Chondrocyte (in vitro differentiated cells): ENCODE measurements around the gene LCNL1. TPM values are rescaled to one million over a fixed set of nuclear protein-coding genes. Genes with fewer than 3 reads are reported as not detected.

ENCODE experiments used
- DNase-seq: peaks from one replicate; pipeline ENCODE4 v3.0.0; 2021; ENCODE audit warnings: mixed read lengths, low spot score
- H3K27ac Mint-ChIP-seq: one replicate; pipeline ENCODE4 v1.8.0; 2021; ENCODE audit warnings: mild to moderate bottlenecking, moderate library complexity, mixed read lengths; ENCODE audit not compliant: unreplicated experiment
- H3K27me3 Mint-ChIP-seq: 2 replicates; pipeline ENCODE4 v1.8.0; 2021; ENCODE audit warnings: low read depth, mixed read lengths
- H3K36me3 Mint-ChIP-seq: 2 replicates; pipeline ENCODE4 v1.8.0; 2021; ENCODE audit warnings: low read depth, mixed read lengths
- H3K4me1 Mint-ChIP-seq: 2 replicates; pipeline ENCODE4 v1.8.0; 2021; ENCODE audit warnings: low read depth, mild to moderate bottlenecking, mixed read lengths
- H3K4me3 Mint-ChIP-seq: one replicate; pipeline ENCODE4 v1.8.0; 2021; ENCODE audit warnings: mild to moderate bottlenecking, moderate library complexity, mixed read lengths; ENCODE audit not compliant: unreplicated experiment
- H3K9me3 Mint-ChIP-seq: 2 replicates; pipeline ENCODE4 v1.8.0; 2021; ENCODE audit warnings: low read depth, mixed read lengths
- total RNA-seq: library from RNA; stranded (reverse); gene quantifications from 3 replicates; pipeline ENCODE4 v1.2.1, GENCODE V29; 2021
- TF ChIP-seq, protein P1 (sequence below): fragments of 200-600 bp; sonication (generic); IDR thresholded peaks from 2 replicates; pipeline ENCODE4 v1.5.0; 2021; ENCODE audit warnings: antibody characterized with exemption, mild to moderate bottlenecking, moderate library complexity

Gene LCNL1
- total RNA-seq, 1 donor from 2014 or later = 5.2 TPM

DNA sequence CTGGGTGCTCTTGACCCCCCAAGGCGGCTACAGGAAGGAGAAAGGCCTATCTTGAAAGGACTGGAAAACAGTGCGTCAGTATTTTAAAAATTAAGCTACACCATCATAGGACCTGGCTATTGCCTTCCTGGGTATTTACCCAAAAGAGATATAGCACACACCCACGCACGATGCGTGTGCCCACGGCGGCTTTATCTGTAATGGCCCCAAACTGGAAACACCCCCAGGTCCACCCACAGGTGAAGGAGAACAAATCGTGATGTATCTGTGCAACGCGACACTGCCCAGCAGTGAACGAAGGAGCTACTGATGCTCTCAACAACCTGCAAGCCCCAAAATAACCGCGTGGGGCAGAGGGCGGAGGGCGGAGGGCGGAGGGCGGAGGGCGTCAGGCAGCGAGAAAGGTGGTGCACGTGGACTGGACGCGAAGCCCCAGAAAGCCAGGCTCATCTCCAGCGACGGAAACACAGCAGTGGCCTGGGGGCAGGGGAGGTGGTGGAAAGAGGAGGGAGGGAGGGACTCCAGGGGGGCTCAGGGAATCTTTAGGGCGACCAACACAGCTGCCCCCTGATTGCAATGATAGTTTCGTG lies 17.9 kb upstream of the LCNL1 start:
- Mint-ChIP-seq H3K4me3 (no peak overlapping the region), H3K9me3 (no peaks in the 10 kb centered on the region), H3K4me1 (peaks cover 4% of the 10 kb centered on the region), H3K36me3 (no peaks in the 10 kb centered on the region), H3K27ac (no peak overlapping the region), H3K27me3 (peaks cover 3% of the 10 kb centered on the region)
- TF ChIP-seq, protein P1, sequence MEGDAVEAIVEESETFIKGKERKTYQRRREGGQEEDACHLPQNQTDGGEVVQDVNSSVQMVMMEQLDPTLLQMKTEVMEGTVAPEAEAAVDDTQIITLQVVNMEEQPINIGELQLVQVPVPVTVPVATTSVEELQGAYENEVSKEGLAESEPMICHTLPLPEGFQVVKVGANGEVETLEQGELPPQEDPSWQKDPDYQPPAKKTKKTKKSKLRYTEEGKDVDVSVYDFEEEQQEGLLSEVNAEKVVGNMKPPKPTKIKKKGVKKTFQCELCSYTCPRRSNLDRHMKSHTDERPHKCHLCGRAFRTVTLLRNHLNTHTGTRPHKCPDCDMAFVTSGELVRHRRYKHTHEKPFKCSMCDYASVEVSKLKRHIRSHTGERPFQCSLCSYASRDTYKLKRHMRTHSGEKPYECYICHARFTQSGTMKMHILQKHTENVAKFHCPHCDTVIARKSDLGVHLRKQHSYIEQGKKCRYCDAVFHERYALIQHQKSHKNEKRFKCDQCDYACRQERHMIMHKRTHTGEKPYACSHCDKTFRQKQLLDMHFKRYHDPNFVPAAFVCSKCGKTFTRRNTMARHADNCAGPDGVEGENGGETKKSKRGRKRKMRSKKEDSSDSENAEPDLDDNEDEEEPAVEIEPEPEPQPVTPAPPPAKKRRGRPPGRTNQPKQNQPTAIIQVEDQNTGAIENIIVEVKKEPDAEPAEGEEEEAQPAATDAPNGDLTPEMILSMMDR = no peak
- no peak for DNase-seq

DNA sequence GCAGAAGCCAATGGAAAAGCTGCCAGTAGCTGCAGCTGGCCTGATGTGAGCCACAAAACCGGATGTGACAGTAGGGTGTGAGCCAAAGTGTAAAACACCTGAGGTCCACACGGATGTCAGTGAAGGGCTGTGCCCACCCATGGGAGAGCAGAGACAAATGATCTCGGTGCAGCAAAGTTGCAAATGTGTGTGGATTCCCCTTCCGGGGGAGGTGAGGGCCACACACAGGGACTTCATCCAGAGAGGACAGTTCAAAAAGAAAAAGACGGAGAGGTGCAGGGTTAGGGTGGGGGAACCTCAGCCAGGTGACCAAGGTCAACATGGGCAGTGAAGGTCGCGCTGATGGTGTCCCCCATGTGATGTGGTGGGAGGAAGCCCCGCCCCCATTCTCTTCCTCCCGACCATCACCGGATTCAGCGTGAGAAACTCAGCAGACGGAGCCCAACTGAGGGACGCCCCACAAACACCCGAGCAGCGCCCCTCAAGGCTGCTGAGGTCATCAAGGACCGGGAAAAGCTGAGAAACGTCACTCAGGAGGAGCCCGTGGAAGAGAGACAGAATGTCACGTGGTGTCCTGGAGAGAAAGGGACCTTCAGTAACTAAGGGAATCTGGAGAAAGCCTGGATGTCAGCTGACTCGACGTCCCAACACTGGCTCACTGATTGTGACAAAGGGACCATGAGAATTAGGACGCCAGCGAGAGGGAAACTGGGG lies 16.9 kb upstream of the LCNL1 start:
- H3K4me1 Mint-ChIP-seq = peaks cover 4% of the 10 kb centered on the region
- no peak for DNase-seq
- H3K27me3 Mint-ChIP-seq = peaks cover 3% of the 10 kb centered on the region
- H3K36me3 Mint-ChIP-seq = no peaks in the 10 kb centered on the region
- H3K4me3 Mint-ChIP-seq = no peak overlapping the region
- H3K9me3 Mint-ChIP-seq = no peaks in the 10 kb centered on the region
- H3K27ac Mint-ChIP-seq = no peak overlapping the region
- TF ChIP-seq, protein P1 = no peak

DNA sequence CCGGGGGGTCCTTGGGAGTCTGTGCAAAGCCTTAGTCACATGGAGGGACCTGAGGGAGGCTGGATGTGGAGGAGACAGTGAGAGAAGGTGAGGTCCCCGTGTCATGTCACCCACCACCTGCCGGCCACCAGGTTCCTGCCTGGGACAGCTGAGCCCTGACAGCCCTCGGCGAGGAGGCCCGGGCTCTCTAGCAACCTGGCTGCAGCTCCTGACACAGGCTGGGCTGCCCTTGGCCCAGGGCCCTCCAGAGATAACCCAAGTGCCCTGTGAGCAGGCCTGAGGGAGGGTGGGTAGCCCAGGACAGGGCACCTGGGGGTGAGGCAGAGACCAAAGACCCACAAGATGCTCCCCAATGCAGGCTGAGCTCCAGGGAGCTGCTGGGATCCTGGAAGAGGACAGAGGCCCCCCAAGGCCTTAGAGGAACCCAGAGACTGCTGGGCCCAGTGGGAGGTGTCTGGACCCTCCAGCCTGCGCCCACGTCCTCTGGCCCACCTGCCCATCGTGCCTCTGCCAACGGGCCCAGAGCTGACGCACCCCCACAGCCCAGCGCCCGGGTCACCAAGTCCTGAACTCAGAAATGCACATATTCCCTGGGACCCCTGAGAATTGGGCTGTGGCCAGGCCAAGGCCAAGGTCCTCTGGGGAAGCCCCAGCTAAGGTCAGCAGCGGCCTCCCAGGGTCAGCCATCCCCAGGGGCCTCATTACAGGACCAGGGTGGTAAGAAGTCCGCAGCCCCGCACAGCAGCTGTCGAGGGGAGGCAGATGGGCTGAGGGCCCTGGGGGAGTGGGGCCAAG lies 14.3 kb upstream of the LCNL1 start:
- H3K4me1 Mint-ChIP-seq = peaks cover 4% of the 10 kb centered on the region
- H3K9me3 Mint-ChIP-seq = no peaks in the 10 kb centered on the region
- H3K36me3 Mint-ChIP-seq = no peaks in the 10 kb centered on the region
- no peak overlapping the region for H3K27ac Mint-ChIP-seq
- H3K27me3 Mint-ChIP-seq = peaks cover 3% of the 10 kb centered on the region
- no peak overlapping the region for H3K4me3 Mint-ChIP-seq
- DNase-seq = no peak
- TF ChIP-seq, protein P1 = no peak

DNA sequence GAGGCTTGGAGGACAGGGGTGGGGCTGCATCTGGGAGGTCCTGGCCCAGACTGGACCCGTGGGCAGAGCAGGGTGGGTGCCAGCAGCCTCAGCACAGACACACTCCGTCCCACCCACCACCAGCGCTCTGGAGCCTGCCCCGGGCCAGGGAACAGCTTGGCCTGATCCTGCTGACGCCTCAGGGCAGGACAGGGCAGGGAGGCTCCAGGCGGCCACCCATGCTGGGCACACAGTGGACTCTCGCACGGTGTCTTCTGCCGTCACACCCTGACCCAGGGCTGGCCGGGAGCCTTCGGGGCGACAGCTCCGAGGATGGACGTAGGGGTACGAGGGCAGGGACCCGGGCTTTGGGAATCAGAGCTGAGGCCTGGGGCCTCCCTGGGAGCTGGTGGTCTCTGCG lies 13.6 kb upstream of the LCNL1 start:
- H3K4me1 Mint-ChIP-seq = peaks cover 4% of the 10 kb centered on the region
- no peaks in the 10 kb centered on the region for H3K9me3 Mint-ChIP-seq
- peaks cover 3% of the 10 kb centered on the region for H3K27me3 Mint-ChIP-seq
- no peak overlapping the region for H3K4me3 Mint-ChIP-seq
- no peaks in the 10 kb centered on the region for H3K36me3 Mint-ChIP-seq
- no peak for DNase-seq
- H3K27ac Mint-ChIP-seq = no peak overlapping the region
- TF ChIP-seq, protein P1 = no peak

DNA sequence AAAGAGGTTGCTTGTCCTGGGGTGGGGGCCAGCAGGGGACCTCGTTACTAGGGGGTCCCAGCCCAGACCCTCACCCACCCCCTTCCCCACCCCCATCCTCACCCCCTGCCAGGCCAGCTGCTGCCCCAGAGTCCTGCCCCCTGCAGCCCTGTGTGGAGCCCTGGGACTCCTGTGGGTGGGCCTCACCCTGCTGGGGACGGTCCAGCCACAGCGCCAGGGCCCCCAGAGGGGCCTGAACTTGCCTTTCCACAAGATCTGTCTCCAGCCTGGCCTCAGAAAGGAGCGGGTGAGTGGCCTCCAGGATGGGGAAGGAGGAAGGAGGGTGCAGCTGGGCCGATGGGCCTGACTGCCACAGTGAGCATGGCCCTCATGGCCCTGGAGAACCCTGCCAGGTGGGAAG lies 13.0 kb upstream of the LCNL1 start:
- no peak for DNase-seq
- no peaks in the 10 kb centered on the region for H3K36me3 Mint-ChIP-seq
- H3K27ac Mint-ChIP-seq = no peak overlapping the region
- no peaks in the 10 kb centered on the region for H3K9me3 Mint-ChIP-seq
- peaks cover 4% of the 10 kb centered on the region for H3K4me1 Mint-ChIP-seq
- H3K27me3 Mint-ChIP-seq = peaks cover 3% of the 10 kb centered on the region
- no peak overlapping the region for H3K4me3 Mint-ChIP-seq
- TF ChIP-seq, protein P1 = no peak
